GM23338 (cell line): ENCODE measurements around the gene UBAC2. TPM values are rescaled to one million over a fixed set of nuclear protein-coding genes. Genes with fewer than 3 reads are reported as not detected.

ENCODE experiments used
- ATAC-seq: fragments of 200-7000 bp; cut with Tn5 transposase; 3 replicates; pipeline ENCODE4 v1.9.1; 2020
- DNase-seq: peaks from one replicate; pipeline ENCODE4 v3.0.0-alpha.2; 2015; ENCODE audit warnings: low spot score
- H2AFZ ChIP-seq: fragments of 200-600 bp; sonication (generic); 2 replicates; pipeline ENCODE4 v1.8.0; 2016; ENCODE audit warnings: antibody characterized with exemption, mild to moderate bottlenecking, moderate library complexity
- H3F3A ChIP-seq: fragments of 200-600 bp; sonication (generic); replicated peaks from 2 replicates; pipeline ENCODE4 v1.8.0; 2017; ENCODE audit warnings: antibody characterized with exemption, mixed run types, low read depth
- H3K27ac ChIP-seq: fragments of 200-600 bp; sonication (generic); 2 replicates; pipeline ENCODE4 v1.6.1; 2016; ENCODE audit warnings: low read depth
- H3K27me3 ChIP-seq: fragments of 200-600 bp; sonication (generic); 2 replicates; pipeline ENCODE4 v1.8.0; 2016; ENCODE audit warnings: mild to moderate bottlenecking, mixed run types, moderate library complexity; ENCODE audit not compliant: insufficient read depth
- H3K36me3 ChIP-seq: fragments of 200-600 bp; sonication (generic); 2 replicates; pipeline ENCODE4 v1.8.0; 2016; ENCODE audit warnings: mild to moderate bottlenecking; ENCODE audit not compliant: insufficient read depth
- H3K4me1 ChIP-seq: fragments of 200-600 bp; sonication (generic); 2 replicates; pipeline ENCODE4 v1.8.0; 2016; ENCODE audit warnings: mild to moderate bottlenecking, moderate library complexity; ENCODE audit not compliant: insufficient read depth
- H3K4me2 ChIP-seq: fragments of 200-600 bp; sonication (generic); 2 replicates; pipeline ENCODE4 v1.7.1; 2017; ENCODE audit warnings: mixed run types
- H3K4me3 ChIP-seq: fragments of 200-600 bp; sonication (generic); 2 replicates; pipeline ENCODE4 v1.6.1; 2016; ENCODE audit warnings: mixed run types
- H3K79me2 ChIP-seq: fragments of 200-600 bp; sonication (generic); replicated peaks from 2 replicates; pipeline ENCODE4 v1.8.0; 2017; ENCODE audit warnings: mild to moderate bottlenecking; ENCODE audit not compliant: insufficient read depth
- H3K9me2 ChIP-seq: fragments of 200-600 bp; sonication (generic); 2 replicates; pipeline ENCODE4 v1.8.0; 2017; ENCODE audit not compliant: insufficient read depth
- H4K20me1 ChIP-seq: fragments of 200-600 bp; sonication (generic); replicated peaks from 2 replicates; pipeline ENCODE4 v1.8.0; 2017; ENCODE audit warnings: mild to moderate bottlenecking; ENCODE audit not compliant: insufficient read depth
- H3K27ac Mint-ChIP-seq: 2 replicates; pipeline ENCODE4 v1.8.0; 2020; ENCODE audit warnings: inconsistent platforms, mild to moderate bottlenecking, moderate library complexity, mixed read lengths
- H3K27me3 Mint-ChIP-seq: 3 replicates; pipeline ENCODE4 v1.8.0; 2022; ENCODE audit warnings: low read depth, mild to moderate bottlenecking, moderate library complexity, mixed read lengths, inconsistent platforms; ENCODE audit not compliant: insufficient read depth, poor library complexity
- H3K36me3 Mint-ChIP-seq: 3 replicates; pipeline ENCODE4 v1.8.0; 2021; ENCODE audit warnings: low read depth, mild to moderate bottlenecking, inconsistent platforms, moderate library complexity, mixed read lengths
- H3K4me1 Mint-ChIP-seq: 3 replicates; pipeline ENCODE4 v1.8.0; 2020; ENCODE audit warnings: mild to moderate bottlenecking, inconsistent platforms, mixed read lengths
- H3K4me3 Mint-ChIP-seq: 3 replicates; pipeline ENCODE4 v1.8.0; 2021; ENCODE audit warnings: moderate library complexity, mild to moderate bottlenecking, inconsistent platforms, mixed read lengths
- H3K9me3 Mint-ChIP-seq: 3 replicates; pipeline ENCODE4 v1.8.0; 2020; ENCODE audit warnings: moderate library complexity, mild to moderate bottlenecking, inconsistent platforms, mixed read lengths
- JUNB ChIP-seq: IDR thresholded peaks from one replicate; pipeline ENCODE4 v1.6.1; 2016; ENCODE audit warnings: antibody characterized with exemption; ENCODE audit not compliant: unreplicated experiment
- ZNF114 ChIP-seq: fragments of 250-450 bp; sonication (Bioruptor Pico); IDR thresholded peaks from 2 replicates; pipeline ENCODE4 v1.5.0; 2020; ENCODE audit warnings: mild to moderate bottlenecking, moderate library complexity
- ZNF331 ChIP-seq: fragments of 250-450 bp; sonication (Bioruptor Pico); IDR thresholded peaks from 2 replicates; pipeline ENCODE4 v1.5.0; 2020; ENCODE audit warnings: low read depth, mild to moderate bottlenecking, moderate library complexity
- polyA plus RNA-seq: library from polyadenylated mRNA; unstranded; fragments of >200 nt; fragmentation: Nextera tagmentation; extraction: Ambion mirVana; gene quantifications from 2 replicates; pipeline ENCODE4 v1.2.1, GENCODE V29; 2016
- total RNA-seq: library from RNA; depleted of rRNA; stranded (reverse); fragments of >200 nt; shearing (Covaris generic); gene quantifications from 2 replicates; pipeline ENCODE4 v1.2.3, GENCODE V29; 2014
- TF ChIP-seq, protein P1 (sequence below), 2 experiments: fragments of 200-600 bp in 1 of 2; sonication (generic) in 1 of 2; conservative IDR thresholded peaks; 2 replicates each; pipeline versions ENCODE4 v1.5.1 to v1.6.1; 2016 to 2017; ENCODE audit warnings: antibody characterized with exemption in 2 of 2, low read depth in 2 of 2, mild to moderate bottlenecking in 2 of 2, moderate library complexity in 1 of 2
- TF ChIP-seq, protein P2 (sequence below): IDR thresholded peaks from one replicate; pipeline ENCODE4 v1.6.1; 2018; ENCODE audit warnings: antibody characterized with exemption; ENCODE audit not compliant: unreplicated experiment
- TF ChIP-seq, protein P3 (sequence below): fragments of 250-450 bp; sonication (Bioruptor Pico); IDR thresholded peaks from 2 replicates; pipeline ENCODE4 v1.5.0; 2020; ENCODE audit warnings: mild to moderate bottlenecking, moderate library complexity

Gene UBAC2
- total and polyA plus RNA-seq, 2 experiments from 2014 or later = 37.9 to 76.9 TPM

DNA sequence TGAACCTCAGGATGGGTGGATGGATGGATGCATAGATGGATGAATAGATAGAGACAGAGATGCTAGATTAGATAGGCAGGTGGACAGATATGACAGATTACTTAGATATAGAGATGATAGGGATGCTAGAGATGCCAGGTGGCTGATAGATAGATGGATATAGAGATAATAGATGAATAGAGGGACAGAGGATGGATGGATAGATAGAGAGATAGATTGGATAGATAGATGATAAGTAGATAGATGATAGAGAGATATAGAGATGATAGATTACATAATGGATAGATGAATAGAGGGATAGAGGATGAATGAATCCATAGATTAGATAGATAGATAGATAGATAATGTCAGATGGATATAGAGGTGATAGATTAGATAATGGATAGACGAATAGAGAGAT, 212.2 kb downstream of the UBAC2 start (continued):
- TF ChIP-seq JUNB (no peak), ZNF331 (CRISPR knock-in tag) (no peak)
- TF ChIP-seq, protein P1, sequence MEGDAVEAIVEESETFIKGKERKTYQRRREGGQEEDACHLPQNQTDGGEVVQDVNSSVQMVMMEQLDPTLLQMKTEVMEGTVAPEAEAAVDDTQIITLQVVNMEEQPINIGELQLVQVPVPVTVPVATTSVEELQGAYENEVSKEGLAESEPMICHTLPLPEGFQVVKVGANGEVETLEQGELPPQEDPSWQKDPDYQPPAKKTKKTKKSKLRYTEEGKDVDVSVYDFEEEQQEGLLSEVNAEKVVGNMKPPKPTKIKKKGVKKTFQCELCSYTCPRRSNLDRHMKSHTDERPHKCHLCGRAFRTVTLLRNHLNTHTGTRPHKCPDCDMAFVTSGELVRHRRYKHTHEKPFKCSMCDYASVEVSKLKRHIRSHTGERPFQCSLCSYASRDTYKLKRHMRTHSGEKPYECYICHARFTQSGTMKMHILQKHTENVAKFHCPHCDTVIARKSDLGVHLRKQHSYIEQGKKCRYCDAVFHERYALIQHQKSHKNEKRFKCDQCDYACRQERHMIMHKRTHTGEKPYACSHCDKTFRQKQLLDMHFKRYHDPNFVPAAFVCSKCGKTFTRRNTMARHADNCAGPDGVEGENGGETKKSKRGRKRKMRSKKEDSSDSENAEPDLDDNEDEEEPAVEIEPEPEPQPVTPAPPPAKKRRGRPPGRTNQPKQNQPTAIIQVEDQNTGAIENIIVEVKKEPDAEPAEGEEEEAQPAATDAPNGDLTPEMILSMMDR (conservative IDR thresholded peaks at IDR 0.05; ENCODE audit: low read depth in 2 of 2) = no peak
- TF ChIP-seq, protein P2, sequence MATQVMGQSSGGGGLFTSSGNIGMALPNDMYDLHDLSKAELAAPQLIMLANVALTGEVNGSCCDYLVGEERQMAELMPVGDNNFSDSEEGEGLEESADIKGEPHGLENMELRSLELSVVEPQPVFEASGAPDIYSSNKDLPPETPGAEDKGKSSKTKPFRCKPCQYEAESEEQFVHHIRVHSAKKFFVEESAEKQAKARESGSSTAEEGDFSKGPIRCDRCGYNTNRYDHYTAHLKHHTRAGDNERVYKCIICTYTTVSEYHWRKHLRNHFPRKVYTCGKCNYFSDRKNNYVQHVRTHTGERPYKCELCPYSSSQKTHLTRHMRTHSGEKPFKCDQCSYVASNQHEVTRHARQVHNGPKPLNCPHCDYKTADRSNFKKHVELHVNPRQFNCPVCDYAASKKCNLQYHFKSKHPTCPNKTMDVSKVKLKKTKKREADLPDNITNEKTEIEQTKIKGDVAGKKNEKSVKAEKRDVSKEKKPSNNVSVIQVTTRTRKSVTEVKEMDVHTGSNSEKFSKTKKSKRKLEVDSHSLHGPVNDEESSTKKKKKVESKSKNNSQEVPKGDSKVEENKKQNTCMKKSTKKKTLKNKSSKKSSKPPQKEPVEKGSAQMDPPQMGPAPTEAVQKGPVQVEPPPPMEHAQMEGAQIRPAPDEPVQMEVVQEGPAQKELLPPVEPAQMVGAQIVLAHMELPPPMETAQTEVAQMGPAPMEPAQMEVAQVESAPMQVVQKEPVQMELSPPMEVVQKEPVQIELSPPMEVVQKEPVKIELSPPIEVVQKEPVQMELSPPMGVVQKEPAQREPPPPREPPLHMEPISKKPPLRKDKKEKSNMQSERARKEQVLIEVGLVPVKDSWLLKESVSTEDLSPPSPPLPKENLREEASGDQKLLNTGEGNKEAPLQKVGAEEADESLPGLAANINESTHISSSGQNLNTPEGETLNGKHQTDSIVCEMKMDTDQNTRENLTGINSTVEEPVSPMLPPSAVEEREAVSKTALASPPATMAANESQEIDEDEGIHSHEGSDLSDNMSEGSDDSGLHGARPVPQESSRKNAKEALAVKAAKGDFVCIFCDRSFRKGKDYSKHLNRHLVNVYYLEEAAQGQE = no peak

DNA sequence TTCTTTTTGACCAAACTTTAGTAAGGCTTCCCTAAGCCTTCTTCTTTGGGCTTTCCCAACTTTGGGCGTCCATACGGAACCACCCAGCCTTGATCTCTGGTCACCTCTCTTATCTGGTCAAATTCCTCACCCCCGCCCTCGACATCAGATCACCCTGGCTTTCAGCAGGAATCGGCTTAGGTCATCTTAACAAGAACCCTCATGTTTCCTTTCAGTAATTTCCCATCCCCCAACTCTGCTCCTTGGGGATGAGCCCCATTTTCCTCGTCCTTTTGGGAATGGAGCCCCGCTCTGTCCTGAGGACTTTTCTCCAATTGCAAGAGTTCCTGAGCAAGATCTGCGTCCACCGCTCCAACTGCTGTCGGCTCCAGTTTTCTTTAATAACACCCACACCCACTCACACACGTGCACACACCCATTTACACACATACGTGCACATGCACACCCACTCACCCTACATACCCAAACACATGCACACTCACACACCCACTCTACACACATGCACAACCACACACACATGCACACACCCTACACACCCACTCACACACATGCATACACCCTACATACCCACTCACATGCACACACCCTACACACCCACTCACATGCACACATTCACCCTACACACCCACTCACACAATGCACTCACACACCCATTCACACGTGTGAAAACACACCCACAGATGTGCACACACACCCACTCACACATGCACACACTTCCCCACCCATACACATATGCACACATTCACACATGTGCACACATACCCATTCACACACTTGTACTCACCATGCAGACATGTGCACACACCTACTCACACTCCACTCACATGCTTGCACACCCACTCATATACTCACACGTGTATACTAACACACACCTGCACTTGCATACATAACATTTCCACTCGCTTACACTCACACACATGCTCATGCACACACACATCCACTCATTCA, 213.7 kb downstream of the UBAC2 start:
- TF ChIP-seq ZNF114 (CRISPR knock-in tag) (no peak), ZNF331 (CRISPR knock-in tag) (no peak)
- TF ChIP-seq, protein P2 = no peak
- TF ChIP-seq, protein P3, sequence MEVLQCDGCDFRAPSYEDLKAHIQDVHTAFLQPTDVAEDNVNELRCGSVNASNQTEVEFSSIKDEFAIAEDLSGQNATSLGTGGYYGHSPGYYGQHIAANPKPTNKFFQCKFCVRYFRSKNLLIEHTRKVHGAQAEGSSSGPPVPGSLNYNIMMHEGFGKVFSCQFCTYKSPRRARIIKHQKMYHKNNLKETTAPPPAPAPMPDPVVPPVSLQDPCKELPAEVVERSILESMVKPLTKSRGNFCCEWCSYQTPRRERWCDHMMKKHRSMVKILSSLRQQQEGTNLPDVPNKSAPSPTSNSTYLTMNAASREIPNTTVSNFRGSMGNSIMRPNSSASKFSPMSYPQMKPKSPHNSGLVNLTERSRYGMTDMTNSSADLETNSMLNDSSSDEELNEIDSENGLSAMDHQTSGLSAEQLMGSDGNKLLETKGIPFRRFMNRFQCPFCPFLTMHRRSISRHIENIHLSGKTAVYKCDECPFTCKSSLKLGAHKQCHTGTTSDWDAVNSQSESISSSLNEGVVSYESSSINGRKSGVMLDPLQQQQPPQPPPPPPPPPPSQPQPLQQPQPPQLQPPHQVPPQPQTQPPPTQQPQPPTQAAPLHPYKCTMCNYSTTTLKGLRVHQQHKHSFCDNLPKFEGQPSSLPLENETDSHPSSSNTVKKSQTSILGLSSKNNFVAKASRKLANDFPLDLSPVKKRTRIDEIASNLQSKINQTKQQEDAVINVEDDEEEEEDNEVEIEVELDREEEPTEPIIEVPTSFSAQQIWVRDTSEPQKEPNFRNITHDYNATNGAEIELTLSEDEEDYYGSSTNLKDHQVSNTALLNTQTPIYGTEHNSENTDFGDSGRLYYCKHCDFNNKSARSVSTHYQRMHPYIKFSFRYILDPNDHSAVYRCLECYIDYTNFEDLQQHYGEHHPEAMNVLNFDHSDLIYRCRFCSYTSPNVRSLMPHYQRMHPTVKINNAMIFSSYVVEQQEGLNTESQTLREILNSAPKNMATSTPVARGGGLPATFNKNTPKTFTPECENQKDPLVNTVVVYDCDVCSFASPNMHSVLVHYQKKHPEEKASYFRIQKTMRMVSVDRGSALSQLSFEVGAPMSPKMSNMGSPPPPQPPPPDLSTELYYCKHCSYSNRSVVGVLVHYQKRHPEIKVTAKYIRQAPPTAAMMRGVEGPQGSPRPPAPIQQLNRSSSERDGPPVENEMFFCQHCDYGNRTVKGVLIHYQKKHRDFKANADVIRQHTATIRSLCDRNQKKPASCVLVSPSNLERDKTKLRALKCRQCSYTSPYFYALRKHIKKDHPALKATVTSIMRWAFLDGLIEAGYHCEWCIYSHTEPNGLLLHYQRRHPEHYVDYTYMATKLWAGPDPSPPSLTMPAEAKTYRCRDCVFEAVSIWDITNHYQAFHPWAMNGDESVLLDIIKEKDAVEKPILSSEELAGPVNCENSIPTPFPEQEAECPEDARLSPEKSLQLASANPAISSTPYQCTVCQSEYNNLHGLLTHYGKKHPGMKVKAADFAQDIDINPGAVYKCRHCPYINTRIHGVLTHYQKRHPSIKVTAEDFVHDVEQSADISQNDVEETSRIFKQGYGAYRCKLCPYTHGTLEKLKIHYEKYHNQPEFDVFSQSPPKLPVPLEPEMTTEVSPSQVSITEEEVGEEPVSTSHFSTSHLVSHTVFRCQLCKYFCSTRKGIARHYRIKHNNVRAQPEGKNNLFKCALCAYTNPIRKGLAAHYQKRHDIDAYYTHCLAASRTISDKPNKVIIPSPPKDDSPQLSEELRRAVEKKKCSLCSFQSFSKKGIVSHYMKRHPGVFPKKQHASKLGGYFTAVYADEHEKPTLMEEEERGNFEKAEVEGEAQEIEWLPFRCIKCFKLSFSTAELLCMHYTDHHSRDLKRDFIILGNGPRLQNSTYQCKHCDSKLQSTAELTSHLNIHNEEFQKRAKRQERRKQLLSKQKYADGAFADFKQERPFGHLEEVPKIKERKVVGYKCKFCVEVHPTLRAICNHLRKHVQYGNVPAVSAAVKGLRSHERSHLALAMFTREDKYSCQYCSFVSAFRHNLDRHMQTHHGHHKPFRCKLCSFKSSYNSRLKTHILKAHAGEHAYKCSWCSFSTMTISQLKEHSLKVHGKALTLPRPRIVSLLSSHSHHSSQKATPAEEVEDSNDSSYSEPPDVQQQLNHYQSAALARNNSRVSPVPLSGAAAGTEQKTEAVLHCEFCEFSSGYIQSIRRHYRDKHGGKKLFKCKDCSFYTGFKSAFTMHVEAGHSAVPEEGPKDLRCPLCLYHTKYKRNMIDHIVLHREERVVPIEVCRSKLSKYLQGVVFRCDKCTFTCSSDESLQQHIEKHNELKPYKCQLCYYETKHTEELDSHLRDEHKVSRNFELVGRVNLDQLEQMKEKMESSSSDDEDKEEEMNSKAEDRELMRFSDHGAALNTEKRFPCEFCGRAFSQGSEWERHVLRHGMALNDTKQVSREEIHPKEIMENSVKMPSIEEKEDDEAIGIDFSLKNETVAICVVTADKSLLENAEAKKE (CRISPR knock-in tag) = no peak
- H3K27ac ChIP-seq = no peak overlapping the region
- peaks cover 19% of the 10 kb centered on the region for H3K4me1 ChIP-seq
- H4K20me1 ChIP-seq = no peaks in the 10 kb centered on the region
- no peaks in the 10 kb centered on the region for H3K36me3 ChIP-seq
- H2AFZ ChIP-seq = no peak overlapping the region
- no peak overlapping the region for H3K4me2 ChIP-seq
- Mint-ChIP-seq H3K36me3 (no peaks in the 10 kb centered on the region; the same call in 2 of the 3 replicates), H3K9me3 (peaks cover 4% of the 10 kb centered on the region; the same call in 1 of the 3 replicates), H3K27me3 (peaks cover 2% of the 10 kb centered on the region), H3K4me1 (peaks cover 20% of the 10 kb centered on the region), H3K4me3 (no peak overlapping the region), H3K27ac (no peak overlapping the region)
- no peaks in the 10 kb centered on the region for H3K9me2 ChIP-seq
- no peaks in the 10 kb centered on the region for H3K27me3 ChIP-seq
- 0 out of 2 replicates have a peak, but pooled peaks cover 4% of the 10 kb centered on the region for H3F3A ChIP-seq
- H3K79me2 ChIP-seq = no peaks in the 10 kb centered on the region
- ATAC-seq = no peak
- no peak for DNase-seq
- H3K4me3 ChIP-seq = no peak overlapping the region
